ENCODE results near the gene CYP2J2.
A peak's percentile ranks its signal among the peaks of the same experiment; 100 is the strongest.
"Not testable (repeated sequence)": the region's sequence is repeated elsewhere in the genome, so short reads cannot be mapped to it uniquely, and the experiment has no call there.

CYP2J2 gene, protein sequence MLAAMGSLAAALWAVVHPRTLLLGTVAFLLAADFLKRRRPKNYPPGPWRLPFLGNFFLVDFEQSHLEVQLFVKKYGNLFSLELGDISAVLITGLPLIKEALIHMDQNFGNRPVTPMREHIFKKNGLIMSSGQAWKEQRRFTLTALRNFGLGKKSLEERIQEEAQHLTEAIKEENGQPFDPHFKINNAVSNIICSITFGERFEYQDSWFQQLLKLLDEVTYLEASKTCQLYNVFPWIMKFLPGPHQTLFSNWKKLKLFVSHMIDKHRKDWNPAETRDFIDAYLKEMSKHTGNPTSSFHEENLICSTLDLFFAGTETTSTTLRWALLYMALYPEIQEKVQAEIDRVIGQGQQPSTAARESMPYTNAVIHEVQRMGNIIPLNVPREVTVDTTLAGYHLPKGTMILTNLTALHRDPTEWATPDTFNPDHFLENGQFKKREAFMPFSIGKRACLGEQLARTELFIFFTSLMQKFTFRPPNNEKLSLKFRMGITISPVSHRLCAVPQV

DNA sequence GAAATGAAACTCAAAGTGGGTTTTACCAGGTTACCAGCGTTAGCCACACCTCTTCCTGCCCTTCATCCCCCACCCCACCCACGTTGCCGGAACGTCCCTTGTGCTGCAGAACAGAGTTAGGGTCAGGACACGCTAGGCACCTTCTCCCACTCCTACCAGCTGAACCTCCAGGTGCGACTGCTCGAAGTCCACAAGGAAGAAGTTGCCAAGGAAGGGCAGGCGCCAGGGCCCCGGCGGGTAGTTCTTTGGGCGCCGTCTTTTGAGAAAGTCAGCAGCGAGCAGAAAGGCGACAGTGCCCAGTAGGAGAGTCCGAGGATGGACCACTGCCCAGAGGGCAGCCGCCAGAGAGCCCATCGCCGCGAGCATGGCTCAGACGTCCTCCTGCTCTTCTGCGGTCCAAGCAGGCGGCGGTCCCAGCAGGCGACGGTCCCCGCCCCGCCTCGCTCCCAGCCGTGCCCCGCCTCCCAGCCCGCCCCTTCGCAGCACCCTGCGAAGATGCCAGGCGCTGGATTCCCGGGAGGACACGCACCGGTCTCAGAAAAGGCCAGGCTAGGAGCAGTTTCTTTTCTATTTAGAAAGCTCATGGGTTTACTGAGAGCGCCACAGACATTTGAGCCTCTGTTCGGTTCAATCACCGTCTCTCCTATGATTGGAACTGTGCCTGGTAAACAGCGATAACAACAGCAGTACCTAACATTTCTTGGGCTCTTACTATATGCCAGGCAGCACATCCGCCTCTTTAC lies at the start of gene CYP2J2:
Gene CYP2J2 (minus strand): TSS at position 393 of the 743 bp plus-strand sequence. CDS start 27 bp downstream, at position 366.
- DNase-seq (ENCODE audit: low read depth) = no peak

DNA sequence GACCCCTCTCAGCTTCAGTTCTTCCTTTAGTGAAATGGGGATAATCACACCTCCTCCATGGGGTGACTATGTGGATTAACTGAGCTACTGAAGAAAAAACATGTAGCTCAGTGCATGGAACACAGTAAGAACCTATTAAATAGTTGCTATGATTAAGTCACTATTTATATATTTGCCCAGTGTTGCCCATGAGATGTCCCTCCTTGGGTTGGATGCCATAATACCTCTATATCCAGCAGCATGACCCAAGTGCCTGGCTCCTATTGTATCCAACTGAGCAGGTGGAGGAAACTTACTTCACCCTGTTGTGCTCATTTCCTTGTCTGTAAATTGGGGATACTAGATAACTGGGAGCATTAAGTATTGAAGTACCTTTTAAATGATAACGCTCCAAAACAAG lies 47.1 kb upstream of the CYP2J2 start:
- DNase-seq (ENCODE audit: low read depth) = no peak

DNA sequence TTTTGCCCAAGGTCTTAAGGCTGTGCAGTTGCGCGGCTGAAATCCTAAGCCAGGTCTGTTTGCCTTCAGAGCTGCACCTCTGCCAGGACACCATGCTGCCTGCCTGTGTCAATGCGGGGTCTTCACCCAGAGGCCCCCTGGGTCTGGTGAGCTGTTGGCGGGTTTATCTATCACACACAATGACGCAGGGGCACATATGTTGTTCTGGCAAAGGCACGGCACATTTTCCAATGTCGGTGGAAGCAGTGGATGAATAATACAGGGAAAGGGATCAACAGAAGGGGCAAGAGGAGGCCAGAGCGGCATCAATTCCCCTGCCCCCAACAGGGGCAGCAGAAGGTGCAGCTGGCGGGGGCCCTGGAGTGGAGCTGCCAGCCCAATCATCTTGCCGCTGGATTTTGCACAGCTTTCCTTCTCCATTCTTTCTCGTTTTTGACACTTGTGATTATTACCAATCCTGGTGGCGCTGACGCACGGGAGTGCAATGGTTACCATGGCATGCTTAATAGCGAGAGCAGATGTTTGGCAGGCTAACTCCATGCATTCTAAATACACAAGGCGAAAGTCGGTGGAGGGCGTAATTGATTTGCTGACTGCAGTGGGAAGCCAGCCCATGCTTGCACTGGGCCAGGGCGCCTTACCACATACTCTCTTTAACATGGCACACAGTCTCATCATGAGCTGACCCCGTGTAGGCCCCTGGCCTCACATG lies 45.8 kb upstream of the CYP2J2 start:
- no peak for DNase-seq (ENCODE audit: low read depth)

DNA sequence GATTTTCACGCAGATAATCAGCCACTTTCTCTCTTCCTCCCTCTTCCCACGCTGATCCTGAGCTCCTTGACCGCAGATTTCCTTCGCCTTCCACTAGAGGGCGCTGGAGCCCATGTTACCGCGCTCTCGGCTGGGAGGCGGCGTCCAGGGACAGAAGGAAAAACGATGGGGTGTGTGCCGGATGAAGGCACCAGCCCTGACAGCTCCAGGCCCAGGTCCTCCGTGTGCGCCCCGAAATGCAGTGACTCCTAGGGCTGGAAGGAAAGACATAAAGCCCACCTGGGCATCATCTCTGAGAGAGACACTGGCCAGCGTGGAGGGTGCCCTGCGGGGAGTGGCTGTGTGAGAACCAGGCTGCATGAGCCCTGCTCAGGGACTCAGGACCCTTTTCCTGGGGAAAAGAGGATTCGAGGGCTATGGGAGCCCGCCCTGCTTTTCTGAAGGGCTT lies 44.9 kb upstream of the CYP2J2 start:
- DNase-seq (ENCODE audit: low read depth) = peak; percentile 23

DNA sequence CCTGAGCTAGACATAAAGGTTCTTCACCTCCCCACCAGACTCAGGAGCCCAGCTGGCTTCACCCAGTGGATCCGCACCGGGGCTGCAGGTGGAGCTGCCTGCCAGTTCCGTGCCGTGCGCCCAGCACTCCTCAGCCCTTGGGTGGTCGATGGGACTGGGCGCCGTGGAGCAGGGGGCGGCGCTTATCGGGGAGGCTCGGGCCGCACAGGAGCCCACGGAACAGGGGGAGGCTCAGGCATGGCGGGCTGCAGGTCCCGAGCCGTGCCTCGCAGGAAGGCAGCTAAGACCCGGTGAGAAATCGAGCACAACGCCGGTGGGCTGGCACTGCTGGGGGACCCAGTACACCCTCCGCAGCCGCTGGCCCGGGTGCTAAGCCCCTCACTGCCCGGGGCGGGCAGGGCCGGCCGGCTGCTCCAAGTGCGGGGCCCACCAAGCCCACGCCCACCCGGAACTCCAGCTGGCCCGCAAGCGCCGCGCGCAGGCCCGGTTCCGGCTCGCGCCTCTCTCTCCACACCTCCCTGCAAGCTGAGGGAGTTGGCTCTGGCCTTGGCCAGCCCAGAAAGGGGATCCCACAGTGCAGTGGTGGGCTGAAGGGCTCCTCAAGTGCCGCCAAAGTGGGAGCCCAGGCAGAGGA lies 43.1 kb upstream of the CYP2J2 start:
- DNase-seq (ENCODE audit: low read depth) = not testable (repeated sequence)

DNA sequence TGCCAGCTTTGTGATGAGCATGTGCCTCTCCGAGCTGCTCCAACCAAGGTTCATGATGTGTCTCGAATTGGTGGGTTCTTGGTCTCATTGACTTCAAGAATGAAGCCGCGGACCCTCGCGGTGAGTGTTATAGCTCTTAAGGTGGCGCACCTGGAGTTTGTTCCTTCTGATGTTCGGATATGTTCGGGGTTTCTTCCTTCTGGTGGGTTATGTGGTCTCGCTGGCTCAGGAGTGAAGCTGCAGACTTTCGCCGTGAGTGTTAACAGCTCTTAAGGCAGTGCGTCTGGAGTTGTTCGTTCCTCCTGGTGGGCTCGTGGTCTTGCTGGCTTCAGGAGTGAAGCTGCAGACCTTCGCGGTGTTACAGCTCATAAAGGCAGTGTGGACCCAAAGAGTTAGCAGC lies 42.2 kb upstream of the CYP2J2 start:
- DNase-seq (ENCODE audit: low read depth) = not testable (repeated sequence)

DNA sequence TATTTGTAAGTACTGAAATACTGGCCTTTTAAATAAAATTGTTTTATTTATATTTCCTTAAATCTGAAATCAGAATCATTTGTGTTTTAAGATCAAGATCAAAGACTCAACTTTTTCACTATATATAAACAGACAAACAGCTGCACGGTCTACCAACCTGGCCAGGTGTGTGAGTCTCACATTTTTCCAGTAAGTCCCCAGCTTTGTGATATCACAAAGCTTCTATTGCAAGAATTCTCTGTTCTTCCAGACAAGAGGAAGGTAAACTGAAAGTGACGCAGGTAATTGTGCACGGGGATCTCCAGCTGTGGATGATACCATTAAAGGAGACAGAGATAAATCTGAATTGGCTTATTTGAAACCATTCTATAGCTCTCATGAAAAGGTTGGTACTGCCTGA lies 41.2 kb upstream of the CYP2J2 start:
- DNase-seq (ENCODE audit: low read depth) = no peak

DNA sequence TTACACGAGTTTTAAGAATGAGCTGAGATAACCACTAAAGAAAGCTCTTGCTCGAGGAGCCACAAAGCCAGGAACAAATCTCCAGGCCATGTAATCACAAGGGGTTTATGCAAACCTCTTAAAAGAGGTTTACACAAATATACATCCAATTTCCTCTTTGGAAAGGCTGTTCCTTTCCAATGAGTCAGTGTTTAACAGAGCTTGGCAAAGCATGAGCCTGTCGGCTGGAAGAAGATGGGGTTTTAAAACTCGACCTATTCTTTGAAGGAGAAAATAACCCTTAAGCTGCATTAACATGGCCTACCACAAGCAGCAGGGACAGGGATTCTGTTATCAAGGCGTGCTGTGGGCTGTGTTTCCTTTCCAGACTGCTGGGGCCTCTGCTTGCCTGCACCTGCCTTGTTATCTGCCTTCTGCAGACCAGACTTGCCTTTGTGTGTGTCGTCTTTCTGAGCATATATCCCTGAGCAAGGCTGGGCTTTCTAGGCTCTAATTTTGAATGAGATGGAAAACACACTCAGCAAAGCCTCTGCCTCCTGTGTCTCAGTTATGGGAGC lies 40.6 kb upstream of the CYP2J2 start:
- DNase-seq (ENCODE audit: low read depth) = peak; percentile 14

DNA sequence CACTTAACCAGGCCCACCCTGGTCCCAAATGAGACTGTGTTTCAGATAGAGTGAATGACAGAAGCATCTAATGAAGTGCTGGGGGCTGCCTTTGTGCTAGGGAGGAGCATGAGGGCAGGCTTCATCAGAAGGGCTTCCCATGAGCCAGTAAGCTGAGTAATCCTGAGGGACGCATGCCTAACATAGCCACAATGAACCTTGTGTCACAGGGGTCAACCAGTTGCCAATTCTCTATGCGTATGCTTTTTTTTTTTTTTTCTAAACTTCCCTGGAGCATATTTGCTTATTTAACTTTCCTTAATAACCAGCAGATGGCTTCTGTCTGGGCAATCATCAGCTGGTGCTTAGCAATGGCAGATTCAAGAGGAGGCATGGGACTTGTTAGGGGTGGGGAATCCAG lies 25.5 kb upstream of the CYP2J2 start:
- DNase-seq (ENCODE audit: low read depth) = no peak

DNA sequence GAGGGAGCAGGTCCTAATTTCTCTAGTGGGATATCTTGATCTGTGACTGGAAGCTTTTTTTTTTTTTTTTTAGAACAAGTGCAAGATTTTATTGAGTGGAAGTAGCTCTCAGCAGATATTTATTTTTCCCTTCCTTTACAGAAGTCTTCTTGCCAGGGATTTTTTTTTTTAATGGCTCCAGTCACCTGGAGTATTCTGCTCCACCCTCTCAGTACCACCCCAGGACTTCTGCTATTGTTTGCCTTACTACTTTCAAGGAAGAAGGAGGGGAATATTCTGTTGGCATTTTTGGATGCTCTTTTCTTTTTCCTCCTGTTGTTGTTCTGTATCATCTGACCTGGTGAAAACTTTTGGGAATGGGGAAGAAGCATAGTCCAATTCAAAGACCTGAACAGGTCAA lies 23.1 kb upstream of the CYP2J2 start:
- DNase-seq (ENCODE audit: low read depth) = no peak

DNA sequence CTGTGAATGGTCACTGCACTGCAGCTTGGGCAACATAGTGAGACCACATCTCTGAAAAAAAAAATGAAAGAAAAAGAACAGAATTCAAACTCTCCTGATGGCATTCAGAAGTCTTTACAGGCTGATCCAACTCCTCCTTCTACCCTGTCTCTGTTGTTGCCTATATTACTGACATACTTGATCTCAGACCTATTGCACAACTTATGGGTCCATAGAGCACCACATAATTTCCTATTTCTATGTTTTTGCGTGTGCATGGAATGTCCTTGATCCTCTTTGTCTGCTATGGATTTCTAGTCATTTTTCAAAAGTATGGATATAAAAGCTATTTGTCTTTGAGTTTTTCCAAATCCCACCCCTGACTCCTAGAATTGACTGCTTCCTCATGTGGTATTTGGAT lies 22.4 kb upstream of the CYP2J2 start:
- DNase-seq (ENCODE audit: low read depth) = no peak

DNA sequence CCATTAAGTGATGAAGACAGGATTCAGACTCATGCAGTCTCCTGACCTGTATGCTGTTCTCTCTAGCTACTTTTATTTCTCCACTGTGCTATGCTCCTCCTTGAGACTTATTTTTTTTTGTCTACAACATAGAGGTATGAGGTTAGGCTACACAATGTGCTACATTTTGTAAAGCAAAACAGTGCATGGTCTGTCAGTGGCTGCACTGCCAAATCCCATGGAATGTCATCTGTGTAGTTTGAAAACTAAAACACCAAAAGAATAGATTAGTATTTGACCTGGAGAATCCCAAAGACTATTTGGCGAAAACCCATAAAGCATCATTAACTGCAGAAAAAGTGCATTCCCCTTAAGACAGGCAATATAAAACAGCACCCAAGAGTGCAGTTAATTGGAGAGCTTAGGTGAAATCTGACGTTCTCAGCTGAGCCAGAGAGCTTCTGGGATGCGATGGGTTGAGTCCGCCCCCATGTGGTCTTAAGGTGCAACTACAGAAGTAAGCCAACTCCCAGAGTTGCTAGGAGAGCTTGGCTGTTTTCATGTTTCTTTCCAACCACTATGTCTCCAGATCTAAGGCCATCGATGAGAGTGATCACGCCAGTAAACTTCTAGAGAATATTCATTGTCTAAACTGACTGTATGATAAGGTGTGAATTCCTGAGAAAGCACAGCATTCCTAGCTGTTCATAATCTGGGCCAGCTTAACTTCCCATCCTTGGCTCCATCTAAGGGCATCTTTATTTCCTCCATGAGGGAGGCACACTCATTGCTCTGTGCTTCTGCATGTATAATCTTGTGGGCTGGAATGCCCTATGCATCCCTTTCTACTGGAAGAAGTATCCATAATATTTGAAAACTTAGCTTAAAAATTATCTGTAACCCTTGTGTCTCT lies 20.7 kb upstream of the CYP2J2 start:
- peak; percentile 55 for DNase-seq (ENCODE audit: low read depth)

DNA sequence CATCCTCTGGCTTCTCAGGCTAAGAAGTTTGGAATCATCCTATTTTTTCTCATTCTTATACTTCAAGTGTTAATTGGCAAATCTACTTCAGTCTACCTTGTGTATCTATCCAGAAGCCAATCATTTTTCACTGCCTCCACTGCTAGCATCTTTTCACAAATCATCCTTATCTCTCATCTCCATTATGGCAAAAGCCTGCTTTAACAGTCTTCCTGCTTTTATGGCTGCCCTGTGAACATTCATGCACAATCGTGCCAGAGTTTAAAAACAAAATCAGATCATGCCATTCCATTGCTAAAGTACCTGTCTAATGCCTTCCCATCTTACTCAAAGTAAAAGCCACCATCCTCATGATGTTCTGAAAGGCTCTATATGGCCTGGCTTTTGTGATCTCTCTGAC lies 19.2 kb upstream of the CYP2J2 start:
- no peak for DNase-seq (ENCODE audit: low read depth)

DNA sequence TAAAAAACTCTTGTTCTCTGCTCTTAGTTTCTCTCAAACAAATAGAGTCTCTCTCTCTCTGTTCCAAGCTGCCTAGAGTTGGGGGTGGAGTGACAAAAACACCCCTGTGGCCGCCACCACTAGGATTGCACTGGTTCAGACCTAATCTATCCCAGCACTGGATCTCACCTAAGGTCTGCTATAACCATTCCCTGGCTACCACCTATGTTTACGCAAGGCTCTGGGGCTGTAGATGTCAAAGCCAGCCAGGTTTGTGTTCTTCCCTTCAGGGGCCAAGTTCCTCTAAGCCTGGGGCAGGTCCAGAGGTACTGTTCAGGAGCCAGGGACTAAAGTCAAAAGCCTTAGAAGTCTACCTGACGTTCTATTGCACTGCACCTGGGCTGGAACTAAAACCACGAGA lies 12.8 kb upstream of the CYP2J2 start:
- no peak for DNase-seq (ENCODE audit: low read depth)

DNA sequence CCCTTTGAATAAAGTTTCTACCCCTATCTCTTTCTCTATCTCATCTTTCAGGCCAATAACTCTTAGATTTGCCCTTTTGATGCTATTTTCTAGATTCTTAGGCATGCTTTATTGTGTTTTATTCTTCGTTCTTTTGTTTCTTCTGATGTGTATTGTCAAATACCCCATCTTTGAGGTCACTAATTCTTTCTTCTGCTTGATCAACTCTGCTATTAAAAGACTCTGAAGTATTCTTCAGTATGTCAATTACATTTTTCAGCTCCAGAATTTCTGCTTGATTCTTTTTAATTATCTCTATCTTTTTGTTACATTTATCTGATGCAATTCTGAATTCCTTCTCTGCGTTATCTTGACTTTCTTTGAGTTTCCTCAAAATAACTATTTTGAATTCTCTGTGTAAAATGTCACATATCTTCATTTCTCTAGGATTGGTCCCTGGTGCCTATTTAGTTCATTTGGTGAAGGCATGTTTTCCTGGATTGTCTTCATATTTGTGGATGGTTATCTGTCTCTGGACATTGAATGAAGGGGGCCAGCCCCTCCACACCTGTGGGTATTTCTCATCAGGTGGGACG lies 11.2 kb upstream of the CYP2J2 start:
- no peak for DNase-seq (ENCODE audit: low read depth)

DNA sequence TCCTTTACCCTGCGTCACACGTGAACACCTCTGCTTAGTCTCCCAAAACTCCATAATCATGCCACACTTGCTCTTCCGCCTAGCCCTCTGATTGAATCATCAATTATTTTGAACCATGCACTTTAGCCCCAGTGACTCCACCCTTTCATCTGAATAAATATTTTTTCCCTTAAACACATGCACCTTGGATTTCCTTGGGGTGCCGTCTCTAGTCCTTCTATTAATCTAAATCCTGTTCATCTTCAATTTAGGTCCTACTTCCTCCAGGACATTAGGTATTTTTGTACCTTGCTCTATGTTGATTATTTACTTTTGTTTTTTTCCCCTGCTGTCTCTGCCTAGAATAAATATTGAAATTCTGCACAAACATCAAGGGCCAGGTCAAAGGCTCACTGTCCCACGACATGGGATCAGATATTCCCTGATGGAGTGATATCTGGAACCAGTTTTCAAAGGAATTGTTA lies 9.8 kb upstream of the CYP2J2 start:
- no peak for DNase-seq (ENCODE audit: low read depth)

DNA sequence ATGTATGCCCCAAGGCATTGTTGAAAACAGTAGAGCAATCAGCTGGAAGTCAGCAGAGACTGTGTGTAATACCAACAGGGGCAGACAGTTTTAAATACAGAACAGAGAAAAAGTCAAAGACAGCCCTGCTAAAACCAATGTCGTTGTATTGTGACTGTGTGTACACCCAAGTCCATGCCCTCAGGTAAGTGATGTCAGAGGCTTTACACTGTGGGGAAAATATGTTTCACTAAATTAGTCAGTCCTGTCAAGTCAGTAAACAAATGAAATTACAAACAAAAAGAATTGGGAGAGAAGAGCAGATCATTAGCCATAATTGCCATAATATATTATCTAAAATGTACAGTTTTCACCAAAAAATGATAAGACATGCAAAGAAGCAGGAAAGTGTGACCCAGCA lies 2.4 kb upstream of the CYP2J2 start:
- no peak for DNase-seq (ENCODE audit: low read depth)

DNA sequence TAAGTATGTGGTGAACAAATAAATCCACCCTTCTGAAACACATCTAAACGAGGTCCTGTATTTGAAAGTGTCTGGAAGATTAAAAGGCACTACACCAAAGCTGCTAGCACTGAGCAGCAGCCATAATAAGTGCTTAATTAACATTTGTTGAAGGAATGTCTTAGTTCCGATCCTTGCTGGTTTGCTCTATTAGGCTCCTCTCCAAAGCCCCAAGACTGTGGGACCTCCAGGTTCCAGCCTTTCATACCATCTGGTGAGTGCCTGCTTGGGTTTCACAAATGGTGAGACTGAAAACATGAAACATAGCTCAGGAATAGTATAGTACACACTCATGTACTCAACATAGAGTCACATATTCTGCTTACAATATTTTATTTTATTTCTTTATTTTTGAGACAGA lies 640 bp upstream of the CYP2J2 start:
- DNase-seq (ENCODE audit: low read depth) = no peak

DNA sequence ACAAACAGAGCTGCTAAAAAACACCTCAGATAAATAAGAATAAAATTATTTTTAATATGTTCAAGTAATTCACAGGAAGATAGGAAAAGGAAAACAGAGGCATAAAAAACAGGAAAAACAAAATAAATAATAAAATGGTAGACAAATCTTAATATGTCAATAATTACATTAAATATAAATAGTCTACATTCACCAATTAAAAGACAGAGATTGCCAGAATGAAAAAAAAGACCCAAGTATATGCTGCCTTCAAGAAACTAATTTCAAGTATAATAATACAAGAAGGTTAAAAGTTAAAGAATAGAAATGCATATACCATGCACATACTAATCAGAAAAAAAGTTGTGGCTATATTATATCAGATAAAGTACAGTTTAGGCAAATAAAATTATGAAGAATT lies 1.9 kb downstream of the CYP2J2 start:
- DNase-seq (ENCODE audit: low read depth) = no peak

DNA sequence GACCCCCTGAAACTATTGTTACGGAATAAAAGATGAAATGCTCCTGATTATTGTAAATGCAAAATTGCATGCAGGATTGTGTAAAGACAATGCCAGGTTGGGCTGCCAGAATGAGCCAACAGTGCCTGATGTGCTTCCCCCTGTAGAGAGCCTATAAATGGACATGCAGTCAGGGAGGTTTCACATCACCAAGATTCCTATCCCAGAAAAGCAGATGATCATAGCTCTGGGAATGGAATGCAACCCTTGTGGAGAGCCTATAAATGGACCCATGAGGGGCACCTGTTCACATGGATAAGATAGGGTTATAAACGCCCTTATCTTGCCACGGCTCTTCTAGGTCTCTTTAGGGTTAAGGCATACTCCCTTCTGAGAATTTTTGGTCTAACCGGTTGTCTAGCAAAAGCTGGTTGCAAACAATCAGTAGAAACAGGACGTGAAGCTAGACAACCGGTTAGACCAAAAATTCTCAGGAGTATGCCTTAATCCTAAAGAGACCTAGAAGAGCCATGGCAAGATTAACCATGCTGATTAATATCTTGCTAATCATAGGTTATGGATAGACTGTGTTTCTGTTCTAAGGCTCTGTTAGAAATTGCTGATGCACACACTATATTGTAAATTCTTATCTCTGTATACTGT lies 5.2 kb downstream of the CYP2J2 start:
- not testable (repeated sequence) for DNase-seq (ENCODE audit: low read depth)

Measured in amniotic epithelial cell (primary cell).